ENCODE data around the gene HNRNPC. TPM values are rescaled to one million over a fixed set of nuclear protein-coding genes. Genes with fewer than 3 reads are reported as not detected.
"Not testable (repeated sequence)": the region's sequence is repeated elsewhere in the genome, so short reads cannot be mapped to it uniquely, and the experiment has no call there.

The HNRNPC gene
- total and polyA plus RNA-seq, 12 donors, result 227 to 358 (median 269) TPM

DNA sequence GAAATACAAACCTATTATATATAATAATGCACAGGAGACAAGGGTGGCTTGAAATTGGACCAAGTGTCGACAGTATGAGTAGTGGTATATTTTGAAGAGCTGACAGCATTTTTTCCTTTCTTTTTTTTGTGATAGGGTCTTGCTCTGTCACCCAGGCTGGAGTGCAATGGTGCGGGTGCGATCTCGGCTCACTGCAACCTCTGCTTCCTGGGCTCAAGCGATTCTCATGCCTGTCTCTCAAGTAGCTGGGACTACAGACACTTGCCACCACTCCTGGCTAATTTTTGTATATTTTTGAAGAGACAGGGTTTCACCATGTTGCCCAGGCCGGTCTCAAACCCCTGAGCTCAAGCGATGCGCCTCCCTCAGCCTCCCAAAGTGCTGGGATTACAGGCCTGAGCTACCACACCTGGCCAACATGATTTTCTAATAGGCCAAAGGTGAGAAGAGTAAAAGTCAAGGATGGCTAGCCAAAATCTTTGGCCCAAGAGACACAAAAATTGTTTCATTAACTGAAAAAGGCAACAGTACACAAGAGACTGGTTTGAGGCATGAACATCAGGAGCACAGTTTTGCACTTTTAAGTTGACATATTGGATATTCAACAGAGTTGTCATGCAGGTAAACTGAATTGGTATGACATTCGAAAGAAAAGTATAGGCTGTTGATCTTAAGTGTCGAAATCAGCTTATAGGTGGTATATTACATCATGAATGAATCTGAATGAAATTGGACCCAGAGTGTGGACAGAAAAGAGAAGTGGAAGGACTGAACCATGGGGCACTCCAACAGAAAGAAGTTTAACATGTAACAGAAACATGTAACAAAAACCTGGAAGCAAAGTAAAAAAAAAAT, 12.5 kb downstream of the HNRNPC start:
- Histone ChIP-seq H3K27me3 (no peaks in the 10 kb centered on the region), H3K27ac (peak overlapping the region in 1 of 10 donors; percentile 41), H3K36me3 (peaks cover 0 to 100% (median 13%) of the 10 kb centered on the region in 9 donors), H3K4me1 (peaks cover 11 to 82% (median 74%) of the 10 kb centered on the region in 9 donors), H3K9me3 (no peaks in the 10 kb centered on the region), H3K4me3 (no peak overlapping the region)
- peak in 2 of 8 donors; percentile 6 to 12 for ATAC-seq
- TF ChIP-seq, protein P1, sequence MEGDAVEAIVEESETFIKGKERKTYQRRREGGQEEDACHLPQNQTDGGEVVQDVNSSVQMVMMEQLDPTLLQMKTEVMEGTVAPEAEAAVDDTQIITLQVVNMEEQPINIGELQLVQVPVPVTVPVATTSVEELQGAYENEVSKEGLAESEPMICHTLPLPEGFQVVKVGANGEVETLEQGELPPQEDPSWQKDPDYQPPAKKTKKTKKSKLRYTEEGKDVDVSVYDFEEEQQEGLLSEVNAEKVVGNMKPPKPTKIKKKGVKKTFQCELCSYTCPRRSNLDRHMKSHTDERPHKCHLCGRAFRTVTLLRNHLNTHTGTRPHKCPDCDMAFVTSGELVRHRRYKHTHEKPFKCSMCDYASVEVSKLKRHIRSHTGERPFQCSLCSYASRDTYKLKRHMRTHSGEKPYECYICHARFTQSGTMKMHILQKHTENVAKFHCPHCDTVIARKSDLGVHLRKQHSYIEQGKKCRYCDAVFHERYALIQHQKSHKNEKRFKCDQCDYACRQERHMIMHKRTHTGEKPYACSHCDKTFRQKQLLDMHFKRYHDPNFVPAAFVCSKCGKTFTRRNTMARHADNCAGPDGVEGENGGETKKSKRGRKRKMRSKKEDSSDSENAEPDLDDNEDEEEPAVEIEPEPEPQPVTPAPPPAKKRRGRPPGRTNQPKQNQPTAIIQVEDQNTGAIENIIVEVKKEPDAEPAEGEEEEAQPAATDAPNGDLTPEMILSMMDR (IDR thresholded peaks at IDR 0.05), result no peak
- 89 to 96% methylated on average over 10 of the region's 10 CpGs for WGBS, 2 donors
- DNase-seq, result no peak
- intact Hi-C loops (cut with DNase I), result loop anchor here in 1 of 10 donors (10.0 kb wide), 1 partner anchor 118 kb away; no protein-coding TSS in a partner anchor

DNA sequence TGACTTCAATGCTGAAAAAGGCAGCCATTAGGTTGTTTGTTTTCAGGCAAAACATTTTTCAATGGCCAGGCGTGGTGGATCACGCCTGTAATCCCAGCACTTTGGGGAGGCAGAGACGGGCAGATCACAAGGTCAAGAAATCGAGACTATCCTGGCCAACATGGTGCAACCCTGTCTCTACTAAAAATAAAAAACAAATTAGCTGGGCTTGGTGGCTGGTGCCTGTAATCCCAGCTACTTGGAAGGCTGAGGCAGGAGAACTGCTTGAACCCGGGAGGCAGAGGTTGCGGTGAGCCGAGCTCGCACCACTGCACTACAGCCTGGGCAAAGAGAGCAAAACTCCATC, 13.2 kb downstream of the HNRNPC start:
- not testable (repeated sequence) for H3K4me3 ChIP-seq, ATAC-seq, H3K9me3 ChIP-seq, DNase-seq, H3K27ac ChIP-seq, H3K27me3 ChIP-seq
- intact Hi-C loops (cut with DNase I), result loop anchor here in 1 of 10 donors (10.0 kb wide), 1 partner anchor 119 kb away; no protein-coding TSS in a partner anchor
- Histone ChIP-seq H3K36me3 (peaks cover 0 to 100% (median 19%) of the 10 kb centered on the region in 9 donors), H3K4me1 (peaks cover 11 to 75% (median 67%) of the 10 kb centered on the region in 9 donors)
- WGBS, 2 donors, result 81 to 84% methylated on average over 8 of the region's 8 CpGs

DNA sequence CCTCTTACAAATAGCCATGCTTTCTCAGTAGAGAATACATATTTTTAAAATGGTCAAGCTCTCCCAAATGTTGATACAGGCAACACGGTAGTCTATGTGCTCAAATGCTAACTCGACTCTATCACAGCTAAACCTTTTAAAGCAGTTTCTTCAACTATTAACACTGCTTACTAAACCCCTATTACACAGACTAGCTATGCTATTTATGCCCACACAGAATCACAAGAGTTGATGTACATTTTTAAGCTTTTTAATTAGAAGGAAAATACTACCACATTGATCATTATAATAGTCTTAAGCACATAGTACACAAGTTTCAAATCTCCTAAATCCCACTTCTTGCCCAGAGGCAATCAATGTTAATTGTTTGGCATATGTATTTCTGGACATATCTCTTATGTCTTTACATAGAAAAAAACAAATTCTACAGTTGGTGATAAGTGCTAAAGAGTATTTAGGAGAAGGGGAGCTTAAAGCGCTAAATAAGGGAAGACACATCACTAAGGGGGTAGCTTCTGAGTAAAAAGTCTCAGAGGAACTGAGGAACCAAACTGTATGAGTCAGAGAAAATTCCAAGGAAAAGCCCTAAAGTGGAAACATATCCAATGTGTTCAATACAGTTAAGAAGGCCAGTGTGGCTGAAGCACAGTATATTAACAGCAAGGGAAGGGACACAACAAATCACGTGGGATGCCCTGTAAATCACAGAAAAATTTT, 13.7 kb downstream of the HNRNPC start:
- Histone ChIP-seq H3K4me3 (no peak overlapping the region), H3K27me3 (no peaks in the 10 kb centered on the region), H3K9me3 (no peaks in the 10 kb centered on the region), H3K4me1 (peaks cover 11 to 69% (median 62%) of the 10 kb centered on the region in 9 donors), H3K27ac (no peak overlapping the region), H3K36me3 (peaks cover 0 to 100% (median 24%) of the 10 kb centered on the region in 9 donors)
- DNase-seq (no peak), ATAC-seq (no peak)
- intact Hi-C loops (cut with DNase I), result loop anchor here in 1 of 10 donors (10.0 kb wide), 1 partner anchor 119 kb away; no protein-coding TSS in a partner anchor
- 62 to 65% methylated on average over 4 of the region's 4 CpGs for WGBS, 2 donors
- TF ChIP-seq, protein P1 (IDR thresholded peaks at IDR 0.05), result no peak

DNA sequence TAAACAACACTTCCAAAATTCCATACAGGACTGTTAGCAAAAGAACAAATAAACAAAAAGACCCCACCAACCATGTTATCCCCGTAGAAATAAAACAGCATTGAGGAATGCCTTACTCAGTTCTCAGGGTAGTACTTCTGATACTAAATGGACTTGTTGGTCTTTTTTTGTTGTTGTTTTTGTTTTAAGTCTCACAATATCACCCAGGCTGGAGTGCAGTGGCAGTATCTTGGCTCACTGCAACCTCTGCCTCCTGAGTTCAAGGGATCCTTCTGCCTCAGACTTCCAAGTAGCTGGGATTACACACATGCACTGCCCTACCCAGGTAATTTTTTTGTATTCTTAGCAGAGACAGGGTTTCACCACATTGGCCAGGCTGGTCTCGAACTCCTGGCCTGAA, 17.1 kb downstream of the HNRNPC start:
- TF ChIP-seq, protein P1 (IDR thresholded peaks at IDR 0.05), result no peak
- H3K4me1 ChIP-seq, result peaks cover 3 to 56% (median 36%) of the 10 kb centered on the region in 9 donors
- DNase-seq (no peak), ATAC-seq (no peak)
- H3K36me3 ChIP-seq, result peaks cover 0 to 100% (median 35%) of the 10 kb centered on the region in 9 donors
- intact Hi-C loops (cut with DNase I), result loop anchor here in 1 of 10 donors (10.0 kb wide), 1 partner anchor 123 kb away; no protein-coding TSS in a partner anchor
- no peaks in the 10 kb centered on the region for H3K27me3 ChIP-seq
- no peak overlapping the region for H3K4me3 ChIP-seq
- no peaks in the 10 kb centered on the region for H3K9me3 ChIP-seq
- H3K27ac ChIP-seq, result no peak overlapping the region
- WGBS, 2 donors, result 90 to 92% methylated on average over 2 of the region's 2 CpGs
